Transverse colon (tissue), 4 donors: ENCODE results near the gene MAGI1.

Source experiments
- EP300 ChIP-seq: sonication (generic); formaldehyde crosslinking; IDR thresholded peaks from one replicate; pipeline ENCODE4 v1.6.1; 2017; ENCODE audit warnings: antibody characterized with exemption, low read depth
- POLR2A ChIP-seq: fragments of 450-650 bp; IDR thresholded peaks from one replicate; pipeline ENCODE4 v1.6.1; 2016; ENCODE audit warnings: antibody characterized with exemption, mild to moderate bottlenecking, moderate library complexity
- POLR2AphosphoS5 ChIP-seq, 3 donors: sonication (generic); formaldehyde crosslinking; IDR thresholded peaks; one replicate each; pipeline ENCODE4 v1.6.1; 2016; ENCODE audit warnings: antibody characterized with exemption in 3 of 3
- TF ChIP-seq, protein P1 (sequence below), 5 experiments: fragments of 200-600 bp in 3 of 5; fragments of 450-650 bp in 2 of 5; sonication (generic) in 3 of 5; IDR thresholded peaks; 1 replicate in 2 of 5; 2 replicates in 3 of 5; pipeline ENCODE4 v1.5.1; 2016 to 2017; ENCODE audit warnings: antibody characterized with exemption in 5 of 5, inconsistent platforms in 3 of 5, mild to moderate bottlenecking in 2 of 5, moderate library complexity in 1 of 5

GRCh38 chr3:65732051-65732935 is 306.4 kb downstream of the MAGI1 start:
- TF ChIP-seq, protein P1, sequence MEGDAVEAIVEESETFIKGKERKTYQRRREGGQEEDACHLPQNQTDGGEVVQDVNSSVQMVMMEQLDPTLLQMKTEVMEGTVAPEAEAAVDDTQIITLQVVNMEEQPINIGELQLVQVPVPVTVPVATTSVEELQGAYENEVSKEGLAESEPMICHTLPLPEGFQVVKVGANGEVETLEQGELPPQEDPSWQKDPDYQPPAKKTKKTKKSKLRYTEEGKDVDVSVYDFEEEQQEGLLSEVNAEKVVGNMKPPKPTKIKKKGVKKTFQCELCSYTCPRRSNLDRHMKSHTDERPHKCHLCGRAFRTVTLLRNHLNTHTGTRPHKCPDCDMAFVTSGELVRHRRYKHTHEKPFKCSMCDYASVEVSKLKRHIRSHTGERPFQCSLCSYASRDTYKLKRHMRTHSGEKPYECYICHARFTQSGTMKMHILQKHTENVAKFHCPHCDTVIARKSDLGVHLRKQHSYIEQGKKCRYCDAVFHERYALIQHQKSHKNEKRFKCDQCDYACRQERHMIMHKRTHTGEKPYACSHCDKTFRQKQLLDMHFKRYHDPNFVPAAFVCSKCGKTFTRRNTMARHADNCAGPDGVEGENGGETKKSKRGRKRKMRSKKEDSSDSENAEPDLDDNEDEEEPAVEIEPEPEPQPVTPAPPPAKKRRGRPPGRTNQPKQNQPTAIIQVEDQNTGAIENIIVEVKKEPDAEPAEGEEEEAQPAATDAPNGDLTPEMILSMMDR (IDR thresholded peaks at IDR 0.05), result peak; percentile 40 to 77 (median 68)
- TF ChIP-seq POLR2A (no peak), EP300 (no peak), POLR2AphosphoS5 (IDR thresholded peaks at IDR 0.05) (no peak)
